Fibroblast of skin of right biceps (primary cell): ENCODE results near the gene KCNJ13.

Experiments
- DNase-seq: peaks from one replicate; pipeline ENCODE4 v3.0.0-alpha.2; 2013

The KCNJ13 gene

DNA sequence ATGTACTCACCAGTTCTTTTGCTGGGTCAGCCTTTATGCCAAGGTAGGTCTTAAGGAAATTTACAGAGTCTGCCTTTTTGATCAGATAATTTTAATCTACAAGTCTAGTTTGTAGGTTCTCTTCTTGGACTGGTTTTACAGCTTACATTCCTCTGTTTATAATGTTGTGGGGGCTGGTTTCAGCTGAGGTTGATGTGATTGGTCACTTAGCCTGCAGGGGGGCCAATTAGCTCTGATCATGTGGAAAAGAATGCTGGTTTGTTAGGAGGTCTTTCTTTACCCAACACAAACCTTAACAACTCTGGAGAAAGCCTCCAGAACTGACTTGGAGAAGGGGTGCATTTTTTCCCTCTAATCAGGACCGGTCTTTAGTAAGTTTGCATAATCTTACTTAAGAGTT lies at the start of gene KCNJ13:
KCNJ13 (minus strand) TSS at position 131 of the 400 bp plus-strand sequence. CDS start 5,203 bp downstream, outside the sequence.
- peak; percentile 26 for DNase-seq

DNA sequence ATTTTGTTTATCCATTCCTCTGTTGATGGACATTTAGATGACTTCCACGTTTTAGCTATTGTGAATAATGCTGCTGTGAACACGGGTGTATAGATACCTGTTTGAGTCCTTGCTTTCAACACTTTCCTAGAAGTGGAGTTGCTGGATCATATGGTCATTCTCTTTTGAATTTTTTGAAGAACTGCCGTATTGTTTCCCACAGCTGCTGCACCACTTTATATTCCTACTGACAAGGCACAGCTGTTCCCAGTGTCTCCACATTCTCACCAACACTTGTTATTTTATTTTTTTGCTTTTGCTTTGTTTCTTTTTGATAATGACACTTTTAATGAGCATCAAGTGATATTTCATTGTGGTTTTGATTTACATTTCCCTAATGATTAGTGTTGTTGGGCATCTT lies 41.4 kb upstream of the KCNJ13 start:
- DNase-seq: no peak

DNA sequence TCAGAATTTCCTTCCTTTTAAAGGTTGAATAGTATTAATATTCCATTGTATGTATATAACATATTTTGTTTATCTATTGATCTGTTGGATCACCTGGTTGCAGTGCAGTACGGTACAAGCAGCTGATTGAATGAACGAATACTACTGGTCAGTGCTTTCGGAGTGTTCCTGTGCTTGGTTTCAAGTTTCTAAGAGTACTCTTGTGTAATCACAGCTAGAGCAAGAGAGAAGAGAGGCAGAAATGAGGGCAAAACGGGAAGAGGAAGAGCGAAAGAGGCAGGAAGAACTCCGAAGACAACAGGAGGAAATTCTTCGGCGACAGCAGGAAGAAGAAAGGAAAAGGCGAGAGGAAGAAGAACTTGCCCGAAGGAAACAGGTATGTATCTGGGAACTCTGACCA lies 40.3 kb upstream of the KCNJ13 start:
- no peak for DNase-seq

DNA sequence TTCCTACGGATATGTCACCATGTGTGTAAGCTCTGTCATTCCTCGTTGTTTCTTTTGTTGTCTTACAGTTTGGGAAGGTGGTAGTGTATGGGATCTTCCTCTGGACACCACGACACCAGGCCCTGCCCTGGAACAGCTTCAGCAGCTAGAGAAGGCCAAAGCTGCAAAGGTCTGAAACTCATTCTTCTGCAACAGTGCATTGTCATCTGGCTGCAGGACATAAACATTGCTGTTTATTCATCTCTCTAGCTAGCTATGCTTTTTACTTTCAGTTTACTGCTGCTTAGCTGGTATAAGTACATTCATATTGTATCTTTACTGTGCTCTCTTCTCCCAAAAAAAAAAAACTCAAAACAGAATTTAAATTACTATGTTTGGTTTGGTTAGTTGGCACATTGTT lies 39.2 kb upstream of the KCNJ13 start:
- DNase-seq: no peak

DNA sequence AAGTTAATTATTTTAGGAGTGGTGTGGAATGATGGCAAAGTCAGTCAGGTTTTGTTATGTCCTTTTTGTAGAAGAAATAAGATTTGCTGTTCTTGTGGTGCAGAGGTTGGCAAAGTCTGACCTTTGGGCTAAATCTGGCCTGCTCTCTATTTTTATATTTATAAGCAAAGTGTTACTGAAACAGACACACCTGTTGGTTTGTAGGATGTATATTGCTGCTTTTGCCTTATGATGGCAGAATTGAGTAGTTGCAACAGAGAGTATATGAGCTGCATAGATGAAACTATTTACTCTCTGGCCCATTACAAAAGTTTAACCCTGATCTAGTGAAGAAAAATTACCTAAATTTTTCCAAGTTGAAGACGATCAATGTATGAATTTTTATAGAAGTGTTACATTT lies 34.1 kb upstream of the KCNJ13 start:
- DNase-seq: no peak

DNA sequence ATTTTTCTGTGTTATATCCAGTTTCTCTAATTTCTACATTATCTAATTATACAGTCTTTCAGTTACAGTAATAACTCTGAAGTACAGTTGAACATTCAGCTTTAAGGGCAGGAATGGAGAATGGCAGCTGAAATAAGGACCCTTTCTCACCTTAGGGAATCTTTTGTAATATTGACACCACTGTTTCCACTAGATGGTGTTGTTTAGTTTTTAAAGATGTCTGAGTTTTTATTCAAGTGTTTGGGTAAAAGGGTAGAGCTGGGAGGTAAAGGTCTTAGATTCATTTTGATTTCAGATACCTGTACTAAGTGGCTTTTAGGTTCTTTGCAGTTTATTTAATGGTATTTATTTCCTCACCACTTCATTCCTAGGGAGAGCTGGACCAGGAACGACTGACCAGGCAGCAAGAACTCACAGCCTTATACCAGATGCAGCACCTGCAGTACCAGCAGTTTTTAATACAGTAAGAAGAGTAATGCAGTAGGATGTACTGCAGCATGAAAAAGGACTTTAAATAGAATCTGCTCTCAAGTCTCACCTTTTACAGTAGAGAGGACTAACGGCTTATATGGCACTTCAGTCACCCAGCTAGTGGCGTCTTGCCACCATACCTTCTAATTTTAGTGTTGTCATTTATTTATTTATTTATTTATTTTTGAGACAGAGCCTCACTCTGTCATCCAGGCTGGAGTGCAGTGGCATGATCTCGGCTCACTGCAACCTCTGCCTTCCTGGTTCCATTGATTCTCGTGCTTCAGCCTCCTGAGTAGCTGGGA lies 33.2 kb upstream of the KCNJ13 start:
- DNase-seq: no peak

DNA sequence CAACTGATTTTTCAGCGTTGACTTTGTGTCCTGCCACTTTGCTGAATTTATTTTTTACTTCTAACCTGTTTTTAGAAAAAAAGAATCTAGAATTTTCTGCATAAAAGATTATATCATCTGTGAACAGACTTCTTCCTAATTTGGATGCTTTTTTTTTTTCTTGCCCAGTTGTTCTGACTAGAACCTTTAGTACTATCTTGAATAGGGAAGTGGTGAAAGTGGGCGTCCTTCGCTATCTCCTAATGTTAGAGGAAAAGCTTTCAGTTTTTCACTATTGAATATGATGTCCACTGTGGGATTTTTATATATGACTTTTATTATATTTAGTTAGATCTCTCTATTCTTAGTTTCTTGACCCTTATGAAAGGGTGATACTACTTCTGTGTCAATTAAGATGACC lies 25.7 kb upstream of the KCNJ13 start:
- DNase-seq: no peak

DNA sequence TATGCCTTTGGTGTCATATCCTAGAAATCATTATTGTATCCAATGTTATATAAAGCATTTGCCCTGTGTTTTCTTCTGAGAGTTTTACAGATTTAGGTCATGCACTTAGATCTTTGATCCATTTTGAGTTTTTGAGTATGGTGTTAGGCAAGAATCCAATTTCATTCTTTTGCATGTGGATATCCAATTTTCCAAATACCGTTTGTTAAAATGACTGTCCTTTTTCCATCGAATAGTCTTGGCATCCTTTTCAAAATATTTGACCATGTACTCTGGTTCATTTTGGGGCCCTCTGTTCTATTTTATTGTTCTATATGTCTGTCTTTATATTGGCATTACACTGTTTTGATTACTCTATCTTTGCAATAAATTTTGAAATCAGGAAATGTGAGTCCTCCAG lies 23.8 kb upstream of the KCNJ13 start:
- no peak for DNase-seq

DNA sequence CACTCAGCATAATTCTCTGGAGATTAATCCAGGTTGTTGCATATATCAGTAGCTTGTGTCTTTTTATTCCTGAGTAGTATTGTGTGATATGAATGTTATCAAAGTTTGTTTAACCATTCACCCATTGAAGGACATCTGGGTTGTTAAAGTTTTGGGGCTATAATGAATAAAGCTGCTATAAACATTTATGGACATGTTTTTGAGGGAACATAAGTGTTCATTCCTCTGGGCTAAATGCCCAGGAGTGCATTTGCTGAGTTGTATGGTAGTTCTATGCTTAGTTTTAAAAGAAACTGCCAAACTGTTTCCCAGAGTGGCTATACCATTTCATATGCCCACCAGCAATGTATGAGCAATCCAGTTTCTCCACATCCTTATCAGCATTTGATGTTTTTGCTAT lies 21.8 kb upstream of the KCNJ13 start:
- DNase-seq: no peak

DNA sequence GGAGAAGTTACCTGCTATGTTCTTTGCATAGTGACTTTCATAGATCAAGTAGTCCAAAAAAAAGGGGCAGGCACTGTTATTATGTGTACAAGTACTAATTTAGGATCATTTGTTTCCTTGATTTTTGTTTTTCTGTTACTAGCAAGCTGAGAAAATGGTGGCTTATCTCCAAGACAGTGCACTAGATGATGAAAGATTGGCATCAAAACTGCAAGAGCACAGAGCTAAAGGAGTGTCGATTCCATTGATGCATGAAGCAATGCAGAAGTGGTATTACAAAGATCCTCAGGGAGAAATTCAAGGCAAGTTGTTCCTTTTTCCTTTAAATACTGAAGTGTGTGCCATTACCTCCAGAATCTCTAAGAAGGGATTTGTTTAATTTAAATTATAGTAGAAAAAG lies 19.6 kb upstream of the KCNJ13 start:
- DNase-seq: peak; percentile 11

DNA sequence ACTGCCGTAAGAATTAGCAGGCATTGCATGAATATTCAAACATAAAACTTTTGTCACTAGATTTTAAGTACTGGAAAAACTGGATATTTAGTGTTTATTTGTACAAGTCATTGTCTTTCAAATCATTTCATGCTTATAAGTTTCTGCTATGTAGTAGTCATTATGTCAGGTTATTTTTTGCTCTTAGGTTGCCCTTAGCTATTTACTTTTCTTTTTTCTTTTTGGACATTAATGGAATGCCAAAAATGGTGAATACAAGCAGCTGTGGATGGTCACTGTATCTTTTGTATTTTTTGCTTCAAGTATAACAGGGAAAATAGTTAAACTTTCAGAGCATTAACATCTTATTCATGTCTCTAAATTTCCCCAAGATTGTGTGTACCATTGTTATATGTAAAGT lies 18.6 kb upstream of the KCNJ13 start:
- no peak for DNase-seq

DNA sequence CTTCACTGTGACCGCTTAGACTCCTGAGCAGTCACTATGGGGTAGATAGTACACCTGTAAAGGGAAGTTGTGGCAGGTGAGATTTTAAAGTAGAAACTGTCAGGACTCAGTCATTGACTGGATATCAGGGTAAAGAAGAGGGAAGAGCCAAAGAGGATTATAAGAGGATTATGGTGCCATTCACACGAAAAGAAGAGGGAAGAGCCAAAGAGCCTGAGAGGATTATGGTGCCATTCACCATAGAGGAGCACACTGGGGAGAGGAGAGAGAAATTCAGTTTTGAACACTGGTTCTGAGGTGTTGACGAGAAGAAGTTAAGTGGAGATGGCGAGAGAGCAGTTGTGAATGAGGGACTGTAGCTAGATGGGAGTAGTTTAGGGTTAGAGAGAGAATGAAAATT lies 16.9 kb upstream of the KCNJ13 start:
- DNase-seq: no peak

DNA sequence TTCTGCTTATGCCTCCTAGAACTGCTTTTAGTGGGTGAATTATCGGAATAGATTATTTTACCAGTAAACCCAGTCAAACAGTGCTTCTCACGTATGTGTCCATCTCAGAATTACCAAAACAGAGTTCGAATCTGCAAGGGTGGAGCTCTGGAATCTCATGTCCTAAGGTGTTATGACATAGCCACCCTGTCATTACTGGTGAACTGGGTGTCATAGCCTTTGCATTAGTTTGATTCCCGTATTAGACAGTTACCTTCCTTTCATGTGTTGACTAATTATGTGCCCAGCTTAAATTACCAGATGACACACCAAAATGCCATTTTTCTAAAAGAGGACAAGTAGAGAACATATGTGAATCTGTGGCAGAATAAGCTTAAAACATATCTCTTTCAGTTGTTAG lies 15.2 kb upstream of the KCNJ13 start:
- no peak for DNase-seq

DNA sequence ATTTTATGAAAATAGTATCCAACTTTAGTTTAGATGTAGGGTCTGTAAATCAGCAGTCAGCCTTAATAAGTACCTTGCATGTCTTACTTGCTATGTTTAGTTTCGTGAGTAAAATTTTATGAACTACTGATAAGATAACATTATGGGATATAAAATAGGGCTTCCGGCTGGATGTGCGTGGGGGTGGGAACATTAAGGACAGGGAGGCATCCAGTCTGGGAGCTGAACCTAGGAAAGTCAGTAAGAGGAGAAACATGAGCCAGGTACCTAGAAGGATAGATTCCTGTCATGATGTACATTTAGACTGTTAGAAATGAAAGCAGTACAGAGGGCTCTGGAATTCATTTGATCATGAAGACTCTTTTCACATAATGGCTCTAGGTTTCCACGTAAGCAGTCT lies 12.7 kb upstream of the KCNJ13 start:
- DNase-seq: no peak

DNA sequence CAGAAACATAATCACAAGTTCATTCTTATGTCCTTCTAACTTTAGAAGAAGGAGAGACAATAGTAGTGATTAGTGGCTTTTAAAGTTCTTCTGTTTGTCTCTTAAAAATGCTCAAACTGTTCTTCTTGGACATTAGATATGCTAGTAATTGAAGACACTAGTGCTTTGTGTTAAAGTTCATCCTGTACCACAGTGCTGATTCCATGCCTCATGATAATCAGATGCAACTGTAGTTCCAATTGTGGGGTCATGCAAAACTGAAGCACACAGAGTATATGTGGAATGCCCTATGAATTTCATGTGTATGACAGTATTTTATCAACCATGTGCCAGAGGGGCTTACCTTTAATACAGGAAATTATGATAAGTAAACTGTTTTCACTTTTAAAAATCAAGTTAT lies 11.4 kb upstream of the KCNJ13 start:
- DNase-seq: no peak

DNA sequence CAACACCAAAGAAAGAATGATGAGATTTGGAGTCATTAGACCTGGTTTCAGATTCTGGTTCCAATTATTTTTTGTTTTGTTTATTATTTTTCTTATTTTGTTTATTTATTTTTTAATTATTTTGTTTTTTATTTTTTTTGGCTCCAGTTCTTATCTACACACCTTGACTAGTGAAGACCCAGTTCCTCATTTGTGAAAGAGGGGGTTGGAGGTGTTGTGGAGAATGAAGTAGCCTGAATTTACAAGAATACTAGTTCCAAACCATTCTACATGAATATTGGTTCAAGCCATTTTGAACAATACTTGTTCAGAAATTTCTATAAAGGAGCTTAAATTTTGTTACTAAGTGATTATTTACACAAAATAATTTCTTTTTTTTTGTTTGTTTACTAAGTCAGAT lies 6.9 kb upstream of the KCNJ13 start:
- DNase-seq: no peak

DNA sequence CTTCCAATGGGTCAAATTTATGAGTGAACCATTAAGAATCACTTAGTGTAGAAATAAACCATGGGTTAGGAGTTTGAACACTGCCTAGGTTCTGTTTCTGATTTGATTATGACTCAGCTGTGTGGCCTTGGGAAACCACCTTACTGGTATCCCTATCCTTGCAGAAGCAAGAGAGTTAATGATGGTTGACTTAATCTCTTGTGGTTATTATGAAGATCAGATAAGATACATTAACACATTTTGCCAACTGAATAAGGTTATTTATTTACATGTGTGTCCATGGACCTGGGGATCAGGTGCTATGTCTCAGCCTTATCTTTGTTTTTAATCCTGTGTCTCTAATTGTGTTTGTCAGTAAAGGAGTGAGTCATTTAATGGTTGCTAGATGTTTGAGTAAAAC lies 5.4 kb upstream of the KCNJ13 start:
- peak; percentile 46 for DNase-seq

DNA sequence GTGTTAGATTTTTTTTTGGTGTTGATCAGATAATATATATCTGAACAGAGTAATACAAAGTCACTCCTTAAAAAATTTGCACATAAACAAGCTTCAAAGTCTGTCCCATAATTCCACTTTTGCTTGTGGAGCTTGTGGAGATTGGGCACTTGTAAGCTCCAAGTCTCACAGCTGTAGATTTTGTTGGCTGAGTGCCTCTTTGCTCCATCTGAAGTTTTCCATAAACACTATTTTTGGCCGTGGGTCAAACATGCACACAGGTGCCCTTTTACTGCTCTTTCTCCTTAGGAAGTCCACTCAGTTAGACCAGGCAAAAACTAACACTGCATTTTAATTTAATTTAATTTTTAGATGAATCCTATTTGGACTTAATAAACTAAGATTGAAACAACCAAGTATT lies 3.6 kb upstream of the KCNJ13 start:
- DNase-seq: no peak

DNA sequence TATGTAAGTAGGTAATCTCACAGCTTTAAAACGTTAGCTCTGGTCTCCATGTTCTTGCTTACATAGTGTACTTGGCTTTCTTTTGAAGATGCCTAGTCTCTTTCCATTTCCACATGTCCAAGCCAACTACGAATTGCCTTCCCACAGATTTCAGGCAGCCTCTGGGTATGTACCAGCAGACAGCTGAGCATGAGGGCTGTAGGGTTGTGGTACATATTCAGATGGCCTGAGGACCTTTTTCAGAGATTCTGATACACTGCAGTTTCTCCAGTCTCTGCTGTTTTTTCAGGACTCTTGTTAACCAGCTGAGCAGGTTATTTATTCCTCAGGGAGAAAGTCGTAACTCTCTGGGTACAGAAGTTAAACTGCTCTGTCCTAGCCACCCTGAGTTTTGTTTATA lies 3.1 kb upstream of the KCNJ13 start:
- no peak for DNase-seq

DNA sequence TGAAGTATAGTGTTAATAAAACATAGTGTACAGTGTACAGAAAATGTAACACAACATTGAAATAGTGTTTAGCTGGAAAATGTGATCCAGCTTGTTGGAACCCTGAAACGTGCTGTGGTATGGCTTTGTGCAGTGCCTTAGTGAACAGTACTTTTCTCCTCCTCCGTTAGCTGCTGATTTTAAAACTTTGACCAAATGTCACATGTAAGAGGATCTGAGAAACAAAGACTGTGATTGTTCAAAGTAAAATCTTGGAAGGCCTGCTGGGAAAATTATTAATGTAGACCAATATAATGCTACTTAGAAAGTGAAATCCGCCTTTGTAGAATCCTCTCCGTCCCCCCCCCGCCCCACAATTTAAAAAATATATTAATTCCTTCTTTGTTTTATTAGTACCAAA lies 911 bp upstream of the KCNJ13 start:
- no peak for DNase-seq

DNA sequence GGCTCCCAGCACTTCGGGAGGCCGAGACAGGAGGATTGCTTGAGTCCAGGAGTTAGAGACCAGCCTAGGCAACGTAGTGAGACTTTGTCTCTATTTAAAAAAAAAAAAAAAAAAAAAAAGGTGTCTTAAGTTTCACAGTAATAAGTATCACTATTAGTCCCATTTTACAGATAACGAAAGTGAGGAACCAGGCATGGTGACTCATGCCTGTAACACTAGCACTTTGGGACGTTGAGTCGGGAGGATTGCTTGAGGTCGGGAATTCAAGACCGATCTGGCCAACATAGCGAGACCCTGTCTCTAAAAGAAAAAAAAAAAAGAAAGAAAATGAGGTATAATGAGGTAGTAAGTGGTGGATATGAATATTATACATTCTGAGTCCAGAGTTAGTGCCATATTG lies 2.5 kb downstream of the KCNJ13 start:
- no peak for DNase-seq

DNA sequence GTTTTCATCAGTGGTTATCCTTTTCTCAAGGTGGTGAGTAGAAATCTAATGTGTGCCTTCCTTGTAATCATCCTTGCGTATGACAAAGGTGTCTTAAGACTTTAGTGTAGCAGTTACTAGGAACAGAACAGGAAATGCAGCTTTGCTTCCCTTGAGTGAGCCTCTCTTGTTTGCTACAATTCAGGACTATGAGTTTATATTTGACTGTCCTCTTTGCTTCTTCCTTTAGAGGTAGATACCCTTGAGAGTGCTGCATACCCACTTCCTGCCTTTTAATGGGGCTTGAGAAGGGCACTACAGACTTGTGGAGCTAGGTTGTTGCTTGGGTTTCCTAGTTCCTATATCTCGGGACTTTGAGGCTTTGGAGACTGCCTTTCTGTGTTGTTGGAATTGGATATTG lies 3.8 kb downstream of the KCNJ13 start:
- DNase-seq: no peak

DNA sequence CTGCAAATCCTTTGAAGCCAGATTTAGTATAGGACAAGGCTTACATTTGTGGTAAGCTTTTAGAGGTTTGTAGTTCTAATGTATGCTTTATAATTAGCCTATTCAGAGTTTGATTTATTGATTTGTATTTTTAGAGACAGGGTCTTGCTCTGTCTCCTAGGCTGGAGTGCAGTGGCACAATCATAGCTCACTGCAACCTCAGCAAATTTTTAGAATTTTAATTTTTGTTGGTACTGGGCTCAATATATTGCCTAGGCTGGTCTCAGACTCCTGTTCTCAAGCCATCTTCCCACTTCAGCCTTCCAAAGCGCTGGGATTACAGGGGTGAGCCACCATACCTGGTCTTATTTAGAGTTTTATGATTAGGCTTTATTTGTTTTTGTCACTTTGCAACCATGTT lies 4.5 kb downstream of the KCNJ13 start:
- DNase-seq: no peak

DNA sequence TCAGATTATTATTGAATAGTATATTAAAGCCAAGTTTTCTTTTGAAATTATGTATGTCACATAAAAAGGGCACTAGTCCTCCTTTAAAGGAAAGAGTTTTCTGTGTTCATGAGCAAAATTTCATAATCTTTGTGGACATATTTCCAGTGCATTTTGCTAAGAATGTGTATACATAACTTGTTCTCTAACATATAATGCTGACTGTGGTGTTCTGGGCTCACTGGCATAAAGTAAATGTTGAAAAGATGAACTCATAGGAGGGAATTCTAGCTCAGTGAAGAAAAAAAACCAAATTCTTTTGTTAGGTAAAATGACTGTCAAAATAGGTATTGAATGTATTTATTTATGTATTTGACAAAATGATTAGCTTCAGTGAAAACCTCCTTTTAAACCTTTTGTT lies 6.2 kb downstream of the KCNJ13 start:
- DNase-seq: no peak

DNA sequence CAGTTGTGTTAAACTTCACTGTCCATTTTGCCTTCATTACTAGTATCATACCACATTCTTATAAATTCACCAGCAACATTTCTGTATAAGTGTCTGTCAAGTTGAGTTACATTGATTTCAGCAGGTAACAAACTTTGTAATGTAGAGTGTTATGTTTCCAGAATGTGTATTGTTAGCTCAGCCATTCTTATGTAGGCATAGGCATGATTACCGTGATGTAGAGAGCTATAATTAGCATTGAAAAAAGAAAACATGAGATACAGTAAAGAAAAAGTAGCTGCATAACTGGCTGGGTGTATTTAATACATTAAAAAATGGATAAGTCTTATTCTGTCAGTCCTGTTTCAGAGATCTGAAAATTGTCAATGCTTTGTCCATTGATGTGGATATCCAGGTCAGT lies 8.5 kb downstream of the KCNJ13 start:
- no peak for DNase-seq
